B cell (primary cell): ENCODE results near the gene RIOK1. TPM values are rescaled to one million over a fixed set of nuclear protein-coding genes. Genes with fewer than 3 reads are reported as not detected.

ENCODE experiments used
- ATAC-seq: fragments of 200-7000 bp; cut with Tn5 transposase; one replicate; pipeline ENCODE4 v1.10.0; 2021; ENCODE audit warnings: low read depth, mild to moderate bottlenecking, moderate number of reproducible peaks, moderate library complexity
- CTCF ChIA-PET: fragments of 350-600 bp; sonication (Branson Sonifier 250); formaldehyde crosslinking; loops from one replicate; lab custom pipeline; 2021; ENCODE audit warnings: antibody characterized with exemption, inconsistent platforms; lab: Charles Lee
- POLR2A ChIA-PET: fragments of 350-600 bp; sonication (Branson Sonifier 250); formaldehyde crosslinking; loops from one replicate; lab custom pipeline; 2021; ENCODE audit warnings: antibody characterized with exemption; lab: Charles Lee
- DNase-seq: peaks from one replicate; pipeline ENCODE4 v3.0.0; 2013
- H2AFZ ChIP-seq: 2 replicates; pipeline ENCODE4 v1.6.1; 2012; ENCODE audit warnings: mild to moderate bottlenecking, low read depth, low read length; ENCODE audit not compliant: insufficient read depth, poor library complexity, severe bottlenecking
- H3K27ac ChIP-seq, 2 donors: 1 replicate in 1 of 2; 2 replicates in 1 of 2; pipeline ENCODE4 v1.5.1; 2012 to 2013; ENCODE audit warnings: low read length in 2 of 2, mild to moderate bottlenecking in 2 of 2, moderate library complexity in 1 of 2
- H3K27me3 ChIP-seq, 4 experiments: fragments of 200-600 bp in 1 of 4; sonication (generic) in 1 of 4; replicated peaks in 1 of 4; 1 replicate in 2 of 4; 2 replicates in 2 of 4; pipeline versions ENCODE4 v1.6.1 to v1.7.0; 2013 to 2016; ENCODE audit warnings: low read length in 3 of 4, mild to moderate bottlenecking in 2 of 4, mixed read lengths in 1 of 4, moderate library complexity in 1 of 4; ENCODE audit not compliant: insufficient read depth in 4 of 4, control insufficient read depth in 3 of 4; ENCODE audit errors: control extremely low read depth in 1 of 4
- H3K36me3 ChIP-seq, 2 experiments: replicated peaks in 1 of 2; 1 replicate in 1 of 2; 2 replicates in 1 of 2; pipeline versions ENCODE4 v1.6.1 to v1.7.1; 2013; ENCODE audit warnings: low read length in 1 of 2; ENCODE audit not compliant: insufficient read depth in 2 of 2, control insufficient read depth in 1 of 2; ENCODE audit errors: control extremely low read depth in 1 of 2, extremely low read depth in 1 of 2
- H3K4me1 ChIP-seq, 2 donors: fragments of 200-600 bp in 1 of 2; sonication (generic) in 1 of 2; 1 replicate in 1 of 2; 2 replicates in 1 of 2; pipeline versions ENCODE4 v1.5.1 to v1.6.1; 2013 to 2017; ENCODE audit warnings: low read length in 2 of 2; ENCODE audit not compliant: control insufficient read depth in 2 of 2, insufficient read depth in 2 of 2
- H3K4me2 ChIP-seq: replicated peaks from 2 replicates; pipeline ENCODE3; 2012; ENCODE audit warnings: mild to moderate bottlenecking, low read depth, low read length; ENCODE audit not compliant: poor library complexity, severe bottlenecking
- H3K4me3 ChIP-seq, 5 experiments: fragments of 200-600 bp in 1 of 5; sonication (generic) in 1 of 5; 1 replicate in 3 of 5; 2 replicates in 2 of 5; pipeline versions ENCODE4 v1.5.1 to v1.7.0; 2011 to 2016; ENCODE audit warnings: low read length in 4 of 5, mild to moderate bottlenecking in 4 of 5, low read depth in 2 of 5, control low read depth in 1 of 5, moderate library complexity in 1 of 5; ENCODE audit not compliant: insufficient read depth in 1 of 5; ENCODE audit errors: control extremely low read depth in 1 of 5, extremely low read depth in 1 of 5
- H3K79me2 ChIP-seq: fragments of 200-600 bp; sonication (generic); one replicate; pipeline ENCODE4 v1.6.0; 2016; ENCODE audit warnings: low read length; ENCODE audit not compliant: control insufficient read depth, insufficient read depth
- H3K9ac ChIP-seq: fragments of 200-600 bp; sonication (generic); 2 replicates; pipeline ENCODE4 v1.6.1; 2017; ENCODE audit warnings: mild to moderate bottlenecking, low read length, moderate library complexity
- H3K9me3 ChIP-seq, 3 donors: one replicate each; pipeline versions ENCODE4 v1.6.1 to v1.7.1; 2013; ENCODE audit warnings: low read length in 2 of 3; ENCODE audit not compliant: control insufficient read depth in 2 of 3, insufficient read depth in 1 of 3; ENCODE audit errors: control extremely low read depth in 1 of 3
- H4K20me1 ChIP-seq: 2 replicates; pipeline ENCODE4 v1.6.0; 2012; ENCODE audit warnings: mild to moderate bottlenecking, low read length; ENCODE audit not compliant: insufficient read depth, control insufficient read depth, poor library complexity, severe bottlenecking
- H3K27ac Mint-ChIP-seq: one replicate; pipeline ENCODE4 v1.8.0; 2021; ENCODE audit warnings: mixed read lengths
- H3K27me3 Mint-ChIP-seq: one replicate; pipeline ENCODE4 v1.8.0; 2021; ENCODE audit warnings: mixed read lengths
- H3K4me1 Mint-ChIP-seq: one replicate; pipeline ENCODE4 v1.8.0; 2021; ENCODE audit warnings: mixed read lengths
- H3K4me3 Mint-ChIP-seq: one replicate; pipeline ENCODE4 v1.8.0; 2021; ENCODE audit warnings: mixed read lengths
- H3K9me3 Mint-ChIP-seq: one replicate; pipeline ENCODE4 v1.8.0; 2022; ENCODE audit warnings: mixed read lengths; ENCODE audit not compliant: insufficient read depth
- EZH2 ChIP-seq: IDR thresholded peaks from 2 replicates; pipeline ENCODE4 v1.6.1; 2012; ENCODE audit warnings: borderline replicate concordance, low read depth, mild to moderate bottlenecking, moderate library complexity, low read length; ENCODE audit not compliant: insufficient read depth, poor library complexity, severe bottlenecking
- WGBS: methylation state at CpG from one replicate; pipeline ENCODE4 v1.1.5; 2013; ENCODE audit warnings: missing lambda C conversion rate; ENCODE audit not compliant: insufficient coverage; 5-methylcytosine and 5-hydroxymethylcytosine counted together
- intact Hi-C: fragments of 100-400 bp; cut with micrococcal nuclease; formaldehyde crosslinking; loops from one replicate; pipeline ENCODE4 v1.10.0; 2022
- polyA plus RNA-seq: library from polyadenylated mRNA; depleted of rRNA; stranded (reverse); fragments of >200 nt; gene quantifications from 2 replicates; pipeline ENCODE4 v1.2.3, GENCODE V29; 2012
- total RNA-seq, 2 donors: library from RNA; stranded (reverse); fragments of 120-200 nt in 1 of 2; gene quantifications; 1 replicate in 1 of 2; 2 replicates in 1 of 2; pipeline versions ENCODE4 v1.2.3 to v1.2.4, GENCODE V29; 2013 to 2022
- TF ChIP-seq, protein P1 (sequence below): fragments of 200-600 bp; IDR thresholded peaks from one replicate; pipeline ENCODE4 v1.8.0; 2022; ENCODE audit warnings: antibody characterized with exemption, mild to moderate bottlenecking

RIOK1 gene
- total and polyA plus RNA-seq, 2 donors (not counting 1 experiment from before 2014, with no cell fraction given) = 13.9 to 25.9 TPM

DNA sequence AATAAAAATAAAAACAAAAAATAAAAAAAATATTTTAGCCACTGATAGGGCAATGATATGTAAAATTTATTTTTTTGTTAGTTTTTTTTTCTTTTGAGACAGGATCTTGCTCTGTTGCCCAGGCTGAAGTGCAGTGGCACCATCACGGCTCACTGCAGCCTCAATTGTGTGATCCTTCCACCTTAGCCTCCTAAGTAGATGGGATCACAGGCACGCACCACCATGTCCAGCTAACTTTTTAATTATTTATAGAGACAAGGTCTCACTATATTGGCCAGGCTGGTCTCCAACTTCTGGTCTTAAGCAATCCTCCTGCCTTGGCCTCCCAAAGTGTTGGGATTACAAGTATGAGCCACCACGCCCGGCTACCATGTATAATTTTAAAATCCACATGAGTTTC is 59.4 kb downstream of the RIOK1 start:
- H3K27me3 ChIP-seq = no peaks in the 10 kb centered on the region
- no peak for DNase-seq
- no peaks in the 10 kb centered on the region for H3K36me3 ChIP-seq
- no peak for ATAC-seq
- TF ChIP-seq, protein P1, sequence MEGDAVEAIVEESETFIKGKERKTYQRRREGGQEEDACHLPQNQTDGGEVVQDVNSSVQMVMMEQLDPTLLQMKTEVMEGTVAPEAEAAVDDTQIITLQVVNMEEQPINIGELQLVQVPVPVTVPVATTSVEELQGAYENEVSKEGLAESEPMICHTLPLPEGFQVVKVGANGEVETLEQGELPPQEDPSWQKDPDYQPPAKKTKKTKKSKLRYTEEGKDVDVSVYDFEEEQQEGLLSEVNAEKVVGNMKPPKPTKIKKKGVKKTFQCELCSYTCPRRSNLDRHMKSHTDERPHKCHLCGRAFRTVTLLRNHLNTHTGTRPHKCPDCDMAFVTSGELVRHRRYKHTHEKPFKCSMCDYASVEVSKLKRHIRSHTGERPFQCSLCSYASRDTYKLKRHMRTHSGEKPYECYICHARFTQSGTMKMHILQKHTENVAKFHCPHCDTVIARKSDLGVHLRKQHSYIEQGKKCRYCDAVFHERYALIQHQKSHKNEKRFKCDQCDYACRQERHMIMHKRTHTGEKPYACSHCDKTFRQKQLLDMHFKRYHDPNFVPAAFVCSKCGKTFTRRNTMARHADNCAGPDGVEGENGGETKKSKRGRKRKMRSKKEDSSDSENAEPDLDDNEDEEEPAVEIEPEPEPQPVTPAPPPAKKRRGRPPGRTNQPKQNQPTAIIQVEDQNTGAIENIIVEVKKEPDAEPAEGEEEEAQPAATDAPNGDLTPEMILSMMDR = no peak
- TF ChIP-seq EZH2 = no peak
- intact Hi-C loops = no loop called here
- no peak overlapping the region for H2AFZ ChIP-seq
- CTCF ChIA-PET = no interaction called here
- no peak overlapping the region for H3K27ac ChIP-seq
- H3K4me2 ChIP-seq = no peak overlapping the region
- POLR2A ChIA-PET = no interaction called here
- H3K9me3 ChIP-seq = no peaks in the 10 kb centered on the region
- no peaks in the 10 kb centered on the region for H3K4me1 ChIP-seq
- 87% methylated on average over 3 of the region's 4 CpGs for WGBS
- no peak overlapping the region for H3K4me3 ChIP-seq
- H3K9me3 Mint-ChIP-seq = no peaks in the 10 kb centered on the region
- H3K27me3 Mint-ChIP-seq = peaks cover 15% of the 10 kb centered on the region
- H3K4me1 Mint-ChIP-seq = no peaks in the 10 kb centered on the region
- H3K79me2 ChIP-seq = no peaks in the 10 kb centered on the region
- no peak overlapping the region for H3K27ac Mint-ChIP-seq
- no peaks in the 10 kb centered on the region for H4K20me1 ChIP-seq
- H3K4me3 Mint-ChIP-seq = no peak overlapping the region
- no peak overlapping the region for H3K9ac ChIP-seq

- Histone ChIP-seq H3K27me3 (no peaks in the 10 kb centered on the region), H2AFZ (no peak overlapping the region), H3K4me1 (no peaks in the 10 kb centered on the region), H3K27ac (no peak overlapping the region), H3K4me2 (no peak overlapping the region), H3K9ac (no peak overlapping the region), H3K36me3 (no peaks in the 10 kb centered on the region), H4K20me1 (no peaks in the 10 kb centered on the region), H3K79me2 (no peaks in the 10 kb centered on the region), H3K9me3 (no peaks in the 10 kb centered on the region), H3K4me3 (no peak overlapping the region)
- ChIA-PET CTCF (no interaction called here), POLR2A (no interaction called here)
- no peaks in the 10 kb centered on the region for H3K4me1 Mint-ChIP-seq
- DNase-seq (no peak), ATAC-seq (no peak)
- TF ChIP-seq EZH2 = no peak
- TF ChIP-seq, protein P1 = no peak
- no peak overlapping the region for H3K4me3 Mint-ChIP-seq
- no peak overlapping the region for H3K27ac Mint-ChIP-seq
- intact Hi-C loops = no loop called here
- 39% methylated on average over 2 of the region's 4 CpGs for WGBS
- H3K27me3 Mint-ChIP-seq = peaks cover 10% of the 10 kb centered on the region
- H3K9me3 Mint-ChIP-seq = no peaks in the 10 kb centered on the region
Measured at GRCh38 chr6:7451326-7451725, 61.7 kb downstream of the RIOK1 start.
